Neural progenitor cell (in vitro differentiated cells): ENCODE data around the gene ZNF319.

ENCODE experiments used
- EZH2 ChIP-seq: fragments of 200-600 bp; sonication (generic); IDR thresholded peaks from 2 replicates; pipeline ENCODE4 v1.6.1; 2017; ENCODE audit warnings: antibody characterized with exemption, mild to moderate bottlenecking, moderate library complexity
- EZH2phosphoT487 ChIP-seq: fragments of 200-600 bp; sonication (generic); IDR thresholded peaks from 2 replicates; pipeline ENCODE4 v1.6.1; 2017; ENCODE audit warnings: antibody characterized with exemption
- TF ChIP-seq, protein P1 (sequence below): fragments of 200-600 bp; sonication (generic); IDR thresholded peaks from 2 replicates; pipeline ENCODE4 v1.5.1; 2017; ENCODE audit warnings: antibody characterized with exemption, mild to moderate bottlenecking

DNA sequence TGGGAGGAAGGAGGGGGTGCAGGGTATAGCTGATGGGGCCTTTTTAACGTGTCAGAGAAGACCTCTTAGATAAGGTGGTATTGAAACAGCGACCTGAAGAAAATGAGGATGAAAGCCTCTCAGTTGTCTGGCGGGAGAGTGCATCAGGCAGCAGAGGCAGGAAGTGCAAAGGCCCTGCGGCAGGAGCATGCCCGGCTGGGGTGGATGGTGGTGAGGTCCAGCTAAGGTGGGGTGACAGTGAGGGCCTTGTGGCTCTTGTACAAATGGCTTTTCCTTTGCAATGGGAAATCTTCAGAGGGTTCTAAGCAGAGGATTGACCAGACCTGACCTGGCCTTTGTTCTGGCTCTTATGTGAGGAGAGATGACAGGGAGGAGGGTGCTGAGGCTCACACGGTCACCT lies 36.5 kb upstream of the ZNF319 start:
- TF ChIP-seq, protein P1, sequence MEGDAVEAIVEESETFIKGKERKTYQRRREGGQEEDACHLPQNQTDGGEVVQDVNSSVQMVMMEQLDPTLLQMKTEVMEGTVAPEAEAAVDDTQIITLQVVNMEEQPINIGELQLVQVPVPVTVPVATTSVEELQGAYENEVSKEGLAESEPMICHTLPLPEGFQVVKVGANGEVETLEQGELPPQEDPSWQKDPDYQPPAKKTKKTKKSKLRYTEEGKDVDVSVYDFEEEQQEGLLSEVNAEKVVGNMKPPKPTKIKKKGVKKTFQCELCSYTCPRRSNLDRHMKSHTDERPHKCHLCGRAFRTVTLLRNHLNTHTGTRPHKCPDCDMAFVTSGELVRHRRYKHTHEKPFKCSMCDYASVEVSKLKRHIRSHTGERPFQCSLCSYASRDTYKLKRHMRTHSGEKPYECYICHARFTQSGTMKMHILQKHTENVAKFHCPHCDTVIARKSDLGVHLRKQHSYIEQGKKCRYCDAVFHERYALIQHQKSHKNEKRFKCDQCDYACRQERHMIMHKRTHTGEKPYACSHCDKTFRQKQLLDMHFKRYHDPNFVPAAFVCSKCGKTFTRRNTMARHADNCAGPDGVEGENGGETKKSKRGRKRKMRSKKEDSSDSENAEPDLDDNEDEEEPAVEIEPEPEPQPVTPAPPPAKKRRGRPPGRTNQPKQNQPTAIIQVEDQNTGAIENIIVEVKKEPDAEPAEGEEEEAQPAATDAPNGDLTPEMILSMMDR = no peak
- TF ChIP-seq EZH2 (no peak), EZH2phosphoT487 (no peak)
